ENCODE results near the gene S100P.
A peak's percentile ranks its signal among the peaks of the same experiment; 100 is the strongest.

Gene S100P

DNA sequence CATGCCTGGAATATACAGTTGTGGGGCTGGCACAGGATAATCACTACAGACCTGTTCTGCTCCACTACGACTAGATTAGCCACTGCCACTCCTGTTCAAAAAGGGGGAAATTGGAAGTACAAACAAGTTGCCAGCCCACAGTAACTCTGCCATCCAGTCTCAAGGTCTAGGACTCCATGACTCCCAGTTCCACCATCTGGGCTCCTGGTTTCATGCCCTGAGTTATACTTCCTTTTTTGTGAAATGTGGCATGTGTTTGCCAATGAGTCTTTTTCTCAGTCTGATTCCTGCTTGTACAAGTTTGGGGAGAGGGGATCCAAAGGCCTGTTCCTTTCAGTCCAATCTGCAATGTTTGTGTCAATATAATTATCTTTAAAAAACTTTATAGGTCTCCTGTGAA is 21.3 kb downstream of the S100P start:
- no peak overlapping the region for H2BK12ac ChIP-seq (ENCODE audit: low read length)
- no peaks in the 10 kb centered on the region for H3K36me3 ChIP-seq (ENCODE audit: control insufficient read depth in 1 of 2, insufficient read depth in 2 of 2, low read length in 2 of 2)
- H3K18ac ChIP-seq (ENCODE audit: low read length): no peak overlapping the region
- H3K4me1 ChIP-seq (ENCODE audit: control insufficient read depth in 1 of 2, insufficient read depth in 2 of 2, low read length in 2 of 2): peaks cover 0 to 8% of the 10 kb centered on the region in 2 experiments
- H3K4ac ChIP-seq (ENCODE audit: low read depth, low read length): no peak overlapping the region
- DNase-seq: no peak
- H3K79me2 ChIP-seq (ENCODE audit: control insufficient read depth, insufficient read depth, low read length, poor library complexity): peaks cover 7% of the 10 kb centered on the region
- H3K9ac ChIP-seq (ENCODE audit: low read length): no peak overlapping the region
- H3K27ac ChIP-seq (ENCODE audit: low read depth, low read length): no peak overlapping the region
- H2AFZ ChIP-seq (ENCODE audit: insufficient read depth, low read length, poor library complexity): no peak overlapping the region
- H3K14ac ChIP-seq (ENCODE audit: low read length): no peak overlapping the region
- no peaks in the 10 kb centered on the region for H3K27me3 ChIP-seq (ENCODE audit: insufficient read depth, low read length)
- H2BK5ac ChIP-seq (ENCODE audit: low read depth, low read length, poor library complexity): no peak overlapping the region
- peaks cover 2% of the 10 kb centered on the region for H3K9me3 ChIP-seq (ENCODE audit: insufficient read depth, low read depth, low read length)
- no peak overlapping the region for H4K91ac ChIP-seq (ENCODE audit: low read depth, low read length)
- WGBS (ENCODE audit: extremely low coverage, insufficient coverage, insufficient read length): no CpG with 5 or more reads among the region's 1 CpG
- no peak overlapping the region for H2AK5ac ChIP-seq (ENCODE audit: low read length)
- no peak overlapping the region for H2BK120ac ChIP-seq (ENCODE audit: insufficient read depth, low read length, poor library complexity)
- no peak overlapping the region for H4K8ac ChIP-seq (ENCODE audit: low read depth, low read length)
- H3K4me3 ChIP-seq (ENCODE audit: low read depth, low read length): no peak overlapping the region
- H3K4me2 ChIP-seq (ENCODE audit: low read length): no peak overlapping the region
- no peak overlapping the region for H3K23ac ChIP-seq (ENCODE audit: low read length)
- H3K79me1 ChIP-seq (ENCODE audit: low read length): peaks cover 7% of the 10 kb centered on the region
- no peak overlapping the region for H4K12ac ChIP-seq (ENCODE audit: low read depth, low read length)

DNA sequence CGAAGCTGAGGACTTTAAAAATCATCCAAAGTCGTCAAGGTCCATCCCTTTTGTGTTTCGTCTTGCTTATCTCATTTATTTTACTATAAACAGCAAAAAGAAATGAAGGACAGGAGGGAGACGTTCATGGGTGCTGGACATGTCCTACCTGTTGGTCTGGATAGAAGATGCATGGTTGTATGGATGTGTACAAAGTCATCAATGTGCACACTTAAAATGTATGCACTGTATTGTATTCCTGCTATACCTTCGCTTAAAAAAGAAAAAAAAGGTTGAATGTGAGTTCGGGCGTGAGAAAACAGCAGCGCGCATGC is 22.0 kb downstream of the S100P start:
- Histone ChIP-seq H3K9me3 (ENCODE audit: insufficient read depth, low read depth, low read length) (peaks cover 2% of the 10 kb centered on the region), H2AK5ac (ENCODE audit: low read length) (no peak overlapping the region), H3K27me3 (ENCODE audit: insufficient read depth, low read length) (no peaks in the 10 kb centered on the region), H2BK12ac (ENCODE audit: low read length) (no peak overlapping the region), H3K36me3 (ENCODE audit: control insufficient read depth in 1 of 2, insufficient read depth in 2 of 2, low read length in 2 of 2) (no peaks in the 10 kb centered on the region), H3K79me1 (ENCODE audit: low read length) (peaks cover 7% of the 10 kb centered on the region), H3K14ac (ENCODE audit: low read length) (no peak overlapping the region), H3K9ac (ENCODE audit: low read length) (no peak overlapping the region), H2AFZ (ENCODE audit: insufficient read depth, low read length, poor library complexity) (no peak overlapping the region), H3K18ac (ENCODE audit: low read length) (no peak overlapping the region), H3K4me1 (ENCODE audit: control insufficient read depth in 1 of 2, insufficient read depth in 2 of 2, low read length in 2 of 2) (peaks cover 0 to 2% of the 10 kb centered on the region in 2 experiments), H3K23ac (ENCODE audit: low read length) (no peak overlapping the region), H3K79me2 (ENCODE audit: control insufficient read depth, insufficient read depth, low read length, poor library complexity) (peaks cover 7% of the 10 kb centered on the region), H2BK5ac (ENCODE audit: low read depth, low read length, poor library complexity) (no peak overlapping the region), H2BK120ac (ENCODE audit: insufficient read depth, low read length, poor library complexity) (no peak overlapping the region), H3K27ac (ENCODE audit: low read depth, low read length) (no peak overlapping the region), H3K4me2 (ENCODE audit: low read length) (peak overlapping the region; percentile 76), H3K4me3 (ENCODE audit: low read depth, low read length) (peak overlapping the region; percentile 95), H4K12ac (ENCODE audit: low read depth, low read length) (no peak overlapping the region), H3K4ac (ENCODE audit: low read depth, low read length) (no peak overlapping the region), H4K91ac (ENCODE audit: low read depth, low read length) (no peak overlapping the region), H4K8ac (ENCODE audit: low read depth, low read length) (peak overlapping the region; percentile 74)
- no peak for DNase-seq
- WGBS (ENCODE audit: extremely low coverage, insufficient coverage, insufficient read length): no CpG with 5 or more reads among the region's 9 CpGs

- peak within 1 kb of the TSS; percentile 66 for H2BK12ac ChIP-seq (ENCODE audit: low read length)
- peak within 1 kb of the TSS; percentile 97 for H3K4ac ChIP-seq (ENCODE audit: low read depth, low read length)
- H2BK5ac ChIP-seq (ENCODE audit: low read depth, low read length, poor library complexity): peak within 1 kb of the TSS; percentile 67
These were observed 22.6 kb downstream of the S100P start, which contains the start of gene BLOC1S4 for GRCh38 chr4:6716018-6716911. Gene BLOC1S4, plus strand, starts transcription at chr4:6716174. Its CDS starts 36 bp downstream, at chr4:6716210.

DNA sequence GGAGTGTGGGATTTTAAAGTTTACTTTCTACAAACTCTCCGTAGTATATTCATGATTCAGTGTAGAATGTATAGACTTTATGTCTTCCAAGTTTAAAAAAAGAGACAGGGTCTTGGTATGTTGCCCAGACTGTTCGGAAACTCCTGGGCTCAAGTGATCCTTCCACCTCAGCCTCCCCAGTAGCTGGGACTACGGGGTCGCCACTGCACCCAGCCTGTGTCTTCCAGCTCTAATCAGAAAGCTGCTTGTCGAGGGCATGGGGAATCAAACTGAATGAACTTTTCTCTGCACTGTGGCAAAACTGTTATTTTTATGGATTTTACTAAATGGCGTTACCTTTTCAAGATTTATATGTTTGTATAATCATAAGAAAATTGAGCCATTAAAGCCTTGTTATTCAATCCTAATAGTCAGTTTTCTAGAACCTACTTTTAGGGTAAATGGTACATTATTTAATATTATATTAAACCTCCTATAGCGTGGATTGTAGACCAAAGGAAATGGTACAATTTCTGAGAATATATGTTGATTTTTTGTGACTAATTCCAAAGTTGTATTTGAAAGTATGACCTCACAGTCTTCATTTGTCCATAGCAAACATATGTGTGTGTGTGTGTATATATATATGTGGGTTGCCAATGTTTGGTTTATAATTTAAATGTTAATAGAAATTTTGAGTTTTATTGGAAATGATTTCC is 23.4 kb downstream of the S100P start:
- no CpG with 5 or more reads among the region's 7 CpGs for WGBS (ENCODE audit: extremely low coverage, insufficient coverage, insufficient read length)
- peak overlapping the region; percentile 76 for H3K4me2 ChIP-seq (ENCODE audit: low read length)
- H2BK120ac ChIP-seq (ENCODE audit: insufficient read depth, low read length, poor library complexity): no peak overlapping the region
- H3K4me1 ChIP-seq (ENCODE audit: control insufficient read depth in 1 of 2, insufficient read depth in 2 of 2, low read length in 2 of 2): peaks cover 0 to 2% of the 10 kb centered on the region in 2 experiments
- no peak overlapping the region for H3K18ac ChIP-seq (ENCODE audit: low read length)
- H3K23ac ChIP-seq (ENCODE audit: low read length): no peak overlapping the region
- H3K9me3 ChIP-seq (ENCODE audit: insufficient read depth, low read depth, low read length): peaks cover 2% of the 10 kb centered on the region
- no peaks in the 10 kb centered on the region for H3K27me3 ChIP-seq (ENCODE audit: insufficient read depth, low read length)
- H2BK5ac ChIP-seq (ENCODE audit: low read depth, low read length, poor library complexity): no peak overlapping the region
- no peak overlapping the region for H2AK5ac ChIP-seq (ENCODE audit: low read length)
- H4K91ac ChIP-seq (ENCODE audit: low read depth, low read length): peak overlapping the region; percentile 86
- H2BK12ac ChIP-seq (ENCODE audit: low read length): no peak overlapping the region
- peak overlapping the region; percentile 67 for H3K4ac ChIP-seq (ENCODE audit: low read depth, low read length)
- no peak overlapping the region for H3K9ac ChIP-seq (ENCODE audit: low read length)
- H3K4me3 ChIP-seq (ENCODE audit: low read depth, low read length): peak overlapping the region; percentile 56
- no peaks in the 10 kb centered on the region for H3K36me3 ChIP-seq (ENCODE audit: control insufficient read depth in 1 of 2, insufficient read depth in 2 of 2, low read length in 2 of 2)
- H3K14ac ChIP-seq (ENCODE audit: low read length): peak overlapping the region; percentile 52
- H4K12ac ChIP-seq (ENCODE audit: low read depth, low read length): no peak overlapping the region
- H2AFZ ChIP-seq (ENCODE audit: insufficient read depth, low read length, poor library complexity): no peak overlapping the region
- H3K79me1 ChIP-seq (ENCODE audit: low read length): peaks cover 7% of the 10 kb centered on the region
- peaks cover 7% of the 10 kb centered on the region for H3K79me2 ChIP-seq (ENCODE audit: control insufficient read depth, insufficient read depth, low read length, poor library complexity)
- H4K8ac ChIP-seq (ENCODE audit: low read depth, low read length): no peak overlapping the region
- no peak overlapping the region for H3K27ac ChIP-seq (ENCODE audit: low read depth, low read length)
- DNase-seq: no peak

More at GRCh38 chr4:6716018-6716911, 22.6 kb downstream of the S100P start, which contains the start of gene BLOC1S4:
- H3K14ac ChIP-seq (ENCODE audit: low read length): peak within 1 kb of the TSS; percentile 95
- H3K4me3 ChIP-seq (ENCODE audit: low read depth, low read length): peak within 1 kb of the TSS; percentile 95
- H3K36me3 ChIP-seq (ENCODE audit: control insufficient read depth in 1 of 2, insufficient read depth in 2 of 2, low read length in 2 of 2): no peaks in the 10 kb centered on the region
- peak within 1 kb of the TSS; percentile 76 for H3K4me2 ChIP-seq (ENCODE audit: low read length)
- no peaks in the 10 kb centered on the region for H3K27me3 ChIP-seq (ENCODE audit: insufficient read depth, low read length)
- peaks cover 2% of the 10 kb centered on the region for H3K9me3 ChIP-seq (ENCODE audit: insufficient read depth, low read depth, low read length)
- H3K23ac ChIP-seq (ENCODE audit: low read length): no peak within 1 kb of the TSS
- H2BK120ac ChIP-seq (ENCODE audit: insufficient read depth, low read length, poor library complexity): peak within 1 kb of the TSS; percentile 82
- H3K4me1 ChIP-seq (ENCODE audit: control insufficient read depth in 1 of 2, insufficient read depth in 2 of 2, low read length in 2 of 2): peaks cover 0 to 2% of the 10 kb centered on the region in 2 experiments
- H3K79me2 ChIP-seq (ENCODE audit: control insufficient read depth, insufficient read depth, low read length, poor library complexity): peaks cover 7% of the 10 kb centered on the region
- H3K79me1 ChIP-seq (ENCODE audit: low read length): peaks cover 7% of the 10 kb centered on the region
- H3K9ac ChIP-seq (ENCODE audit: low read length): peak within 1 kb of the TSS; percentile 91
- peak; percentile 88 to 97 for DNase-seq
- no CpG with 5 or more reads among the region's 109 CpGs for WGBS (ENCODE audit: extremely low coverage, insufficient coverage, insufficient read length)
- H3K27ac ChIP-seq (ENCODE audit: low read depth, low read length): peak within 1 kb of the TSS; percentile 60
- H2AK5ac ChIP-seq (ENCODE audit: low read length): peak within 1 kb of the TSS; percentile 84
- H2AFZ ChIP-seq (ENCODE audit: insufficient read depth, low read length, poor library complexity): peak within 1 kb of the TSS; percentile 77
- H4K8ac ChIP-seq (ENCODE audit: low read depth, low read length): peak within 1 kb of the TSS; percentile 95
- H4K12ac ChIP-seq (ENCODE audit: low read depth, low read length): peak within 1 kb of the TSS; percentile 89
- peak within 1 kb of the TSS; percentile 97 for H3K18ac ChIP-seq (ENCODE audit: low read length)
- H4K91ac ChIP-seq (ENCODE audit: low read depth, low read length): peak within 1 kb of the TSS; percentile 86
